Heart right ventricle (tissue), 16 donors: Measurements from ENCODE around the gene RAP1GAP. TPM values are rescaled to one million over a fixed set of nuclear protein-coding genes. Genes with fewer than 3 reads are reported as not detected.

ENCODE experiments used
- ATAC-seq, 8 donors: fragments of 200-7000 bp; cut with Tn5 transposase; one replicate each; pipeline ENCODE4 v1.9.1; 2020; ENCODE audit warnings: mild to moderate bottlenecking in 8 of 8, moderate library complexity in 8 of 8, moderate number of reproducible peaks in 1 of 8
- DNase-seq, 2 donors: peaks; one replicate each; pipeline ENCODE4 v3.0.0-alpha.2; 2020
- H3K27ac ChIP-seq, 10 donors: fragments of 200-600 bp; sonication (generic) in 2 of 10; one replicate each; pipeline versions ENCODE4 v1.5.0 to v1.8.0; 2020 to 2022; ENCODE audit warnings: mild to moderate bottlenecking in 3 of 10
- H3K27me3 ChIP-seq, 7 donors: fragments of 200-600 bp; one replicate each; pipeline ENCODE4 v1.8.0; 2021 to 2022; ENCODE audit warnings: mild to moderate bottlenecking in 2 of 7
- H3K36me3 ChIP-seq, 9 donors: fragments of 200-600 bp; sonication (generic) in 1 of 9; one replicate each; pipeline versions ENCODE4 v1.5.0 to v1.8.0; 2020 to 2022; ENCODE audit warnings: mild to moderate bottlenecking in 2 of 9
- H3K4me1 ChIP-seq, 9 donors: fragments of 200-600 bp; sonication (generic) in 1 of 9; one replicate each; pipeline versions ENCODE4 v1.5.0 to v1.8.0; 2020 to 2022; ENCODE audit warnings: mild to moderate bottlenecking in 4 of 9
- H3K4me3 ChIP-seq, 10 donors: fragments of 200-600 bp; sonication (generic) in 2 of 10; one replicate each; pipeline versions ENCODE4 v1.5.0 to v1.8.0; 2020 to 2022; ENCODE audit warnings: mild to moderate bottlenecking in 7 of 10, moderate library complexity in 2 of 10
- H3K9me3 ChIP-seq, 11 donors: fragments of 200-600 bp in 10 of 11; sonication (generic) in 2 of 11; one replicate each; pipeline versions ENCODE4 v1.5.0 to v1.8.0; 2013 to 2022; ENCODE audit warnings: mild to moderate bottlenecking in 2 of 11, control low read depth in 1 of 11, moderate library complexity in 1 of 11
- CTCF ChIP-seq, 9 donors: fragments of 200-600 bp; sonication (generic) in 2 of 9; IDR thresholded peaks; one replicate each; pipeline versions ENCODE4 v1.5.0 to v1.8.0; 2021 to 2022; ENCODE audit warnings: antibody characterized with exemption in 9 of 9, mild to moderate bottlenecking in 5 of 9, moderate library complexity in 1 of 9
- WGBS, 2 donors: extraction: QIAGEN DNeasy Blood & Tissue Kit; methylation state at CpG; one replicate each; pipeline ENCODE4 v1.1.7; 2013; ENCODE audit warnings: inconsistent platforms in 1 of 2; 5-methylcytosine and 5-hydroxymethylcytosine counted together
- intact Hi-C, 10 donors: fragments of 100-400 bp; cut with DNase I; formaldehyde crosslinking; loops; one replicate each; pipeline versions ENCODE4 v1.11.1 to v1.14.2; 2022
- polyA plus RNA-seq, 2 donors: library from polyadenylated mRNA; stranded (reverse); fragments of 200-250 nt; gene quantifications; one replicate each; pipeline ENCODE4 v1.2.3, GENCODE V29; 2013
- total RNA-seq, 10 donors: library from RNA; stranded (reverse); fragmentation: NEBNext Ultra II Directional in 3 of 10; extraction: Animal tissue kit (Norgen Biotek cat#: 25700) in 3 of 10; gene quantifications; one replicate each; pipeline versions ENCODE4 v1.2.1 to v1.2.4, GENCODE V29; 2021 to 2023
- donor health status: Arrhythmogenic right ventricular cardiomyopathy.
- donor health status: ischemic (EF 13 %, LVEDD 7.1; RV severe dilation, severe dysfunction).
- donor health status: healthy with polysubstance abuse.
- donor health status: DM: no; HTN: yes; CAD: no.
- donor health status: DM: no; HTN: no; CAD: no.
- donor health status: ischemic (EF 25% LVEDD 6.9; RV normal size, moderate dysfunction).
- donor health status: ischemic (EF 25% LVEDD 5.7; RV mildly dilated, moderate dysfunction).
- donor health status: healthy.
- donor health status: DM: yes; HTN: yes; CAD: no.
- donor health status: Ischemic cardiomyopathy.
- donor health status: ischemic (EF 35%, LVEDD 5.7; RV mildly dilated, moderate dysfunction).
- donor health status: nonischemic (EF 11% LVEDD 7.7; RV severe dilation, severe dysfunction).
- donor health status: DM: yes; HTN: yes; CAD: no.
- donor health status: PGD.
- donor health status: ischemic (EF 29% LVEDD 5.4; RV normal size, mild dysfunction).
- donor health status: nonischemic (EF 23%, LVEDD 6.1; RV moderate dilation, normal function).

RAP1GAP gene
- total and polyA plus RNA-seq, 12 donors = 0.42 to 5.9 (median 4.0) TPM

DNA sequence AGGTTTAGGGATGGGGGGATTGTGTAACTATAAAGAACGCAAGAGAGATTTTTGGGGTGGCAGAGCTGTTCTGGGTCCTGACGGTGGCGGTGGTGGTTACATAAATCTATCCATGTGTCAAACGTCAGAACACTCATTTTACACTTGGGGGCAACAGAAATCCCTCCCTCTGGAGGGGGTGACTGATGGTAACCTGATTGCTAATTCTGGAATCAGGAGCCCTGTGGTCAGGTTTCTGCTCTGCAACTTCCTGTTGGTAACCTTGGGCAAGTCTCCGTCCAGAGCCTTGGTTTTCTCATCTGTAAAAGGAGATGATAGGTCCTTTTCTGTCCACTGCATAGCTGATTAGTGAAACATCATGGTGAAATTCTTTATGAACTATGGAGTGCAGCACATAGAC is 119.1 kb downstream of the RAP1GAP start:
- peak overlapping the region in 1 of 10 donors; percentile 68 for H3K27ac ChIP-seq
- ATAC-seq = no peak
- intact Hi-C loops = no loop called here
- TF ChIP-seq CTCF (IDR thresholded peaks at IDR 0.05) = no peak
- H3K27me3 ChIP-seq = peaks cover 0 to 20% (median 0%) of the 10 kb centered on the region in 7 donors
- no peak for DNase-seq
- H3K4me1 ChIP-seq = peaks cover 0 to 50% (median 23%) of the 10 kb centered on the region in 9 donors
- H3K4me3 ChIP-seq = no peak overlapping the region
- WGBS, 2 donors = 74% methylated on average over 5 of the region's 5 CpGs
- no peaks in the 10 kb centered on the region for H3K36me3 ChIP-seq
- no peaks in the 10 kb centered on the region for H3K9me3 ChIP-seq

DNA sequence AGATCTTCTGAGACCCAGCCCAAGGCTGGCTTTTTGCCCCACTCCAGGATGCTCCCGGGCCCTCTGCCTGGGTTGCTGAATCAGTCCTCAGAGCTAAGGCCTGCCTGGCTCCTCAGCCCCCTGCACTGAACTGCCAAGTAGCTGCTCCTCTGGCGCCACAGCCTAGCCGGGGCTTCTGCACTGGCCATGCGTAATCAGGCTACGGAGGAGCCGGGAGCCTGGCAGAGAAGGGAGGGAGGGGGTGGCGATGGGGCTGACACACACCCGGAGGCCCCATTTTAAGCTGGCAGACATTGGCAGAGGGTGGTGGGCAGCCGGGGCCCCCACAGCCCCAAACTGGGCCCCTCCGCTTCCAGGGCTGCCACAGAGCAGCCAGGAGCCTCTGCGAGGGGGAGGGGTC is 121.3 kb downstream of the RAP1GAP start:
- TF ChIP-seq CTCF (IDR thresholded peaks at IDR 0.05) = no peak
- no peak overlapping the region for H3K27ac ChIP-seq
- peaks cover 0 to 44% (median 16%) of the 10 kb centered on the region in 9 donors for H3K4me1 ChIP-seq
- H3K4me3 ChIP-seq = no peak overlapping the region
- ATAC-seq = no peak
- no peaks in the 10 kb centered on the region for H3K9me3 ChIP-seq
- intact Hi-C loops = no loop called here
- peaks cover 0 to 10% (median 0%) of the 10 kb centered on the region in 7 donors for H3K27me3 ChIP-seq
- DNase-seq = no peak
- no peaks in the 10 kb centered on the region for H3K36me3 ChIP-seq
- 83 to 85% methylated on average over 10 to 11 of the region's 11 CpGs for WGBS, 2 donors

Other genes starting within 250 kb of the RAP1GAP start
- gene NBPF3, start 229.2 kb downstream of the RAP1GAP start, total RNA-seq = 1 to 10 TPM; 1.9 to 4.6 (median 3.3) TPM
- 1 to 10 TPM in 1 of 2 donors, under 1 TPM in 1; 0.58 to 1.0 TPM for gene NBPF3, start 229.2 kb downstream of the RAP1GAP start, polyA plus RNA-seq
- gene ALPL, start 159.9 kb downstream of the RAP1GAP start, total RNA-seq = 10 to 100 TPM in 5 of 10 donors, 1 to 10 TPM in 5; 7.1 to 19.2 (median 9.3) TPM
- 10 to 100 TPM in 1 of 2 donors, 1 to 10 TPM in 1; 7.9 to 21.1 TPM for gene ALPL, start 159.9 kb downstream of the RAP1GAP start, polyA plus RNA-seq
- 10 to 100 TPM; 33.0 to 45.0 (median 37.0) TPM for gene USP48, start 113.8 kb upstream of the RAP1GAP start, total RNA-seq
- gene USP48, start 113.8 kb upstream of the RAP1GAP start, polyA plus RNA-seq = 10 to 100 TPM; 13.8 to 24.1 TPM
- gene LDLRAD2, start 142.9 kb upstream of the RAP1GAP start, total RNA-seq = under 1 TPM in 2 of 10 donors, not detected in 8; 0.05 to 0.07 TPM
- gene LDLRAD2, start 142.9 kb upstream of the RAP1GAP start, polyA plus RNA-seq = 1 to 10 TPM; 3.4 to 5.8 TPM